Mesodermal cell (in vitro differentiated cells): ENCODE results near the gene LMAN1L.

Experiments
- H3K27ac ChIP-seq: 2 replicates; pipeline ENCODE4 v1.7.0; 2013; ENCODE audit warnings: mild to moderate bottlenecking, low read depth, low read length, moderate library complexity; ENCODE audit not compliant: severe bottlenecking
- H3K36me3 ChIP-seq: 2 replicates; pipeline ENCODE4 v1.7.1; 2013; ENCODE audit warnings: mild to moderate bottlenecking, low read length, moderate library complexity; ENCODE audit not compliant: control insufficient read depth, insufficient read depth
- H3K4me1 ChIP-seq: one replicate; pipeline ENCODE4 v1.7.1; 2013; ENCODE audit warnings: mild to moderate bottlenecking, low read length; ENCODE audit not compliant: insufficient read depth, control insufficient read depth, poor library complexity, severe bottlenecking
- H3K4me3 ChIP-seq: 2 replicates; pipeline ENCODE4 v1.7.0; 2013; ENCODE audit warnings: low read length, control low read depth, mild to moderate bottlenecking; ENCODE audit not compliant: insufficient read depth, poor library complexity, severe bottlenecking; ENCODE audit errors: extremely low read depth
- H3K9me3 ChIP-seq: 2 replicates; pipeline ENCODE4 v1.7.1; 2013; ENCODE audit warnings: mild to moderate bottlenecking, low read length, moderate library complexity; ENCODE audit not compliant: control insufficient read depth
- WGBS, 2 experiments: methylation state at CpG; one replicate each; pipeline ENCODE4 v1.1.5; 2013; ENCODE audit warnings: missing lambda C conversion rate in 2 of 2; ENCODE audit not compliant: insufficient coverage in 2 of 2; 5-methylcytosine and 5-hydroxymethylcytosine counted together

The LMAN1L gene

GRCh38 chr15:74821091-74821789, 8.6 kb downstream of the LMAN1L start:
- Histone ChIP-seq H3K4me3 (no peak overlapping the region), H3K36me3 (no peaks in the 10 kb centered on the region), H3K9me3 (no peaks in the 10 kb centered on the region), H3K4me1 (peaks cover 9% of the 10 kb centered on the region), H3K27ac (no peak overlapping the region)
- 51 to 54% methylated on average over 9 to 10 of the region's 11 CpGs for WGBS, 2 experiments

- H3K4me1 ChIP-seq = peaks cover 7% of the 10 kb centered on the region
- no peaks in the 10 kb centered on the region for H3K9me3 ChIP-seq
- H3K27ac ChIP-seq = no peak overlapping the region
- no peaks in the 10 kb centered on the region for H3K36me3 ChIP-seq
- no peak overlapping the region for H3K4me3 ChIP-seq
- 87 to 94% methylated on average over 6 of the region's 7 CpGs for WGBS, 2 experiments
Measured at GRCh38 chr15:74821790-74822158, 9.1 kb downstream of the LMAN1L start.

- WGBS, 2 experiments = 76 to 79% methylated on average over 3 of the region's 4 CpGs
- Histone ChIP-seq H3K9me3 (no peaks in the 10 kb centered on the region), H3K27ac (no peak overlapping the region), H3K36me3 (no peaks in the 10 kb centered on the region), H3K4me1 (peaks cover 4% of the 10 kb centered on the region), H3K4me3 (no peak overlapping the region)
Measured at GRCh38 chr15:74822233-74822632, 9.6 kb downstream of the LMAN1L start.

GRCh38 chr15:74823324-74823723, 10.7 kb downstream of the LMAN1L start:
- Histone ChIP-seq H3K27ac (no peak overlapping the region), H3K9me3 (no peaks in the 10 kb centered on the region), H3K4me1 (peaks cover 4% of the 10 kb centered on the region), H3K4me3 (no peak overlapping the region), H3K36me3 (no peaks in the 10 kb centered on the region)
- 82 to 92% methylated on average over 6 of the region's 6 CpGs for WGBS, 2 experiments

- Histone ChIP-seq H3K36me3 (no peaks in the 10 kb centered on the region), H3K27ac (no peak overlapping the region), H3K9me3 (no peaks in the 10 kb centered on the region), H3K4me1 (peaks cover 4% of the 10 kb centered on the region), H3K4me3 (no peak overlapping the region)
- WGBS, 2 experiments = 83 to 88% methylated on average over 5 to 7 of the region's 7 CpGs
Measured at GRCh38 chr15:74824976-74825375, 12.3 kb downstream of the LMAN1L start.

- Histone ChIP-seq H3K9me3 (no peaks in the 10 kb centered on the region), H3K4me3 (no peak overlapping the region), H3K36me3 (no peaks in the 10 kb centered on the region), H3K27ac (no peak overlapping the region), H3K4me1 (peaks cover 4% of the 10 kb centered on the region)
- no CpG with 5 or more reads among the region's 10 CpGs for WGBS, 2 experiments
Measured at GRCh38 chr15:74825866-74826265, 13.2 kb downstream of the LMAN1L start.

GRCh38 chr15:74826364-74826819, 13.8 kb downstream of the LMAN1L start, which contains the start of gene CPLX3:
CPLX3 (plus strand) TSS chr15:74826627; CDS start chr15:74826704, 77 bp downstream.
- Histone ChIP-seq H3K27ac (no peak within 1 kb of the TSS), H3K4me3 (no peak within 1 kb of the TSS), H3K9me3 (no peaks in the 10 kb centered on the region), H3K36me3 (no peaks in the 10 kb centered on the region), H3K4me1 (peaks cover 3% of the 10 kb centered on the region)
- 7 to 11% methylated on average over 16 to 22 of the region's 44 CpGs for WGBS, 2 experiments

GRCh38 chr15:74826921-74827320, 14.3 kb downstream of the LMAN1L start:
- no peak overlapping the region for H3K4me3 ChIP-seq
- no peaks in the 10 kb centered on the region for H3K36me3 ChIP-seq
- no peaks in the 10 kb centered on the region for H3K9me3 ChIP-seq
- no peak overlapping the region for H3K27ac ChIP-seq
- H3K4me1 ChIP-seq = no peaks in the 10 kb centered on the region
- 45 to 46% methylated on average over 14 to 19 of the region's 21 CpGs for WGBS, 2 experiments

DNA sequence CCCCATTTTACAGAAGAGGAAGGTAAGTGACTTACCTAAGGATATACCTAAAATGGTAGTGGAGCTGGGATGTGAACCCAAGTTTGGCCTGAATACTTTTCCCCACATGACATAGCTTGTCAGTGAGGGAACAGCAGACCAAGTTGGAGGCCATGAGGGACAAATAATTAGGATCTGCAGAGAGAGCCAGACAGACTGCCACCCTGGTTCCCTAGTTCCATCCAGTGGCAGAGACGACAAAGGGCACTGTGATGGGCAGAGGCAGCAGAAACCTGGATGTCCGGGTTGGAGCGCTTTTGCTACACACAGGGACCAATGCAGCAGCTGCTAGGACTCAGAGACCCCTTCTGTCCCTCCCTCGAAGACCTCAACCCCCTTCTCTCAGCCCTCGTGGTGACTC, 15.0 kb downstream of the LMAN1L start:
- Histone ChIP-seq H3K4me3 (no peak overlapping the region), H3K4me1 (no peaks in the 10 kb centered on the region), H3K36me3 (no peaks in the 10 kb centered on the region), H3K9me3 (no peaks in the 10 kb centered on the region), H3K27ac (no peak overlapping the region)
- WGBS, 2 experiments = 54 to 88% methylated on average over 4 to 5 of the region's 5 CpGs

GRCh38 chr15:74828835-74829234, 16.2 kb downstream of the LMAN1L start:
- Histone ChIP-seq H3K36me3 (no peaks in the 10 kb centered on the region), H3K4me1 (no peaks in the 10 kb centered on the region), H3K27ac (no peak overlapping the region), H3K9me3 (no peaks in the 10 kb centered on the region), H3K4me3 (no peak overlapping the region)
- 86 to 87% methylated on average over 4 to 6 of the region's 6 CpGs for WGBS, 2 experiments

- Histone ChIP-seq H3K36me3 (no peaks in the 10 kb centered on the region), H3K9me3 (no peaks in the 10 kb centered on the region), H3K4me3 (no peak overlapping the region), H3K27ac (no peak overlapping the region), H3K4me1 (no peaks in the 10 kb centered on the region)
- WGBS, 2 experiments = 84 to 87% methylated on average over 2 of the region's 3 CpGs
Measured at GRCh38 chr15:74829486-74829885, 16.9 kb downstream of the LMAN1L start.
